ENCODE measurements around the gene SHROOM1.

SHROOM1 gene

DNA sequence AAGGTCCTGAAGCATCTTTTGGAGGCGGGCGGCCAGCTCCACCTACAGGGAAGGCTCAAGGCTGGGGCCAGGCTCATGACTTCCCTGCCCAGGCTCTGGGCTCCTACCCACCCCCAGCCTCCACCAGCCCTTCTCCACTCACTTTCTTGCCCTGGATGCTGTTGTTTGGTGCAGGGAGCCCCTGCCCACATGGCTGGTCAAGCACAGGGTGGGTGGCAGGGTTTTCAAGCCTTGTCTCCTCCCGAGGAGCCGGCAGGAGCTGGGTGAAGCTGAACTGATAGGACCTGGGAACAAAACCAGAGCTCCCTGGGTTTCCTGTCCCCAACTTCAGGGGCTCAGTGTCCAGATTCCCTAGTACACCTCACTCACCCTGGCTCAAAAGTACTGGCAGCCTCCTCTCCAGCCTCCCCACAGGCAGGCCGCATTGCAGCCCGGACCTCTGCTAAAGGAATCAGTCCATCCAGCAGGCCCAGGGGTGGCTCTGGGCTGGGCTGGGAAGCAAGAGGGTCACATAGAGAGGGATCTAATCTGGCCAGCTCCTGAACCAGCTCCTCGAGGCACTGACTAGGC is 6.9 kb downstream of the SHROOM1 start:
- no peak for ATAC-seq
- no peaks in the 10 kb centered on the region for H3K9me3 Mint-ChIP-seq
- no peak overlapping the region for H3K27ac Mint-ChIP-seq
- H3K4me3 Mint-ChIP-seq, result peak overlapping the region; percentile 7
- no peaks in the 10 kb centered on the region for H3K36me3 Mint-ChIP-seq
- peaks cover 11% of the 10 kb centered on the region for H3K4me1 Mint-ChIP-seq
- DNase-seq (ENCODE audit: low spot score in 2 of 2), result no peak

DNA sequence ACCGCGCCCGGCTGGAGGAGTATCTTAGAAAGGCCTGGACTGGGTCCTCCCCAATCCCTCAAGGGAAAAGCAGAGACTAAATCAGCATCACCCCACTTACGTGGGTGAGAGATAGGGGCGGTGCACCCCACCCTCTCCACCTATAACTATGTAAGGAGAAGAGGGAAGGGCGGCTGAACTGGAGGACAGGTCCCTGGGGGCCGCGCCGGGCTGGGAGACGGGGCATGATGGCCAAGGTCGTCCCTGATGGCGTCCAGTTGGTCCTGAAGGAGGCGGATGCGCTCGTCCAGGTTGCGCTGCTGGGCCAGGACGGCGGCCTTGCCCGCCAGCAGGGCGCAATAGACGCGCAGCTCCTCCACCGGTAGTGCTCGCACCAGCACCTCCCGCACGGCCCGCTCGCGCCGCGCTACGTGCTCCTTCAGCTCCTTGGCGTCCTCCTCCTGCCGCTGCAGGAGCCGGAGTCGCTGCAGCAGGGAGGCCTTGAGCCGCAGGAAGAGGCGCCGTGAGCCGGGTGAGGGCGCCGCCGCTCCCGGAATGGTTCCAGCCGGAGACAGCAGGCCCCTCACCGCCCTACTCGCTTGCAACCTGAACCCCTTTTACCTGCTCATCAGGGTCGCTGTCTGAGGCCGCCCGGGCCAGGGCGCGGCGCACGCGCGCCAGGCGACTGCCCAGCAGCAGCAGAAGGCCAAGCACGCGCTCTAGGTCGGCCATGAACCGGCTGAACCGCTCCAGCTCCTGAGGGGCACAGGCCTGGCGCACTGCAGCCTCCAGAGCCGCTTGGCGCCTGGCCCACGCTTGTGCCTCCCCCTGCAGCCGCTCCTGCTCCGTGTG is 7.6 kb downstream of the SHROOM1 start:
- peak overlapping the region; percentile 7 for H3K4me3 Mint-ChIP-seq

GRCh38 chr5:132821791-132822190 is 8.7 kb downstream of the SHROOM1 start:
- ATAC-seq (no peak), DNase-seq (ENCODE audit: low spot score in 2 of 2) (no peak)
- Mint-ChIP-seq H3K36me3 (no peaks in the 10 kb centered on the region), H3K27ac (no peak overlapping the region), H3K4me3 (no peak overlapping the region), H3K9me3 (no peaks in the 10 kb centered on the region), H3K4me1 (peaks cover 11% of the 10 kb centered on the region)

More for the DNA sequence above, 7.6 kb downstream of the SHROOM1 start:
- Mint-ChIP-seq H3K27ac (no peak overlapping the region), H3K4me1 (peaks cover 11% of the 10 kb centered on the region), H3K36me3 (no peaks in the 10 kb centered on the region), H3K9me3 (no peaks in the 10 kb centered on the region)
- ATAC-seq (peak; percentile 1), DNase-seq (ENCODE audit: low spot score in 2 of 2) (no peak)

GRCh38 chr5:132821350-132821749 is 9.1 kb downstream of the SHROOM1 start:
- no peak overlapping the region for H3K27ac Mint-ChIP-seq
- H3K4me3 Mint-ChIP-seq, result no peak overlapping the region
- peaks cover 11% of the 10 kb centered on the region for H3K4me1 Mint-ChIP-seq
- no peaks in the 10 kb centered on the region for H3K9me3 Mint-ChIP-seq
- ATAC-seq (no peak), DNase-seq (ENCODE audit: low spot score in 2 of 2) (no peak)
- no peaks in the 10 kb centered on the region for H3K36me3 Mint-ChIP-seq

GRCh38 chr5:132820162-132820754 is 10.2 kb downstream of the SHROOM1 start:
- peak; percentile 92 for ATAC-seq
- peak; percentile 88 to 96 for DNase-seq (ENCODE audit: low spot score in 2 of 2)
- H3K36me3 Mint-ChIP-seq, result no peaks in the 10 kb centered on the region
- H3K27ac Mint-ChIP-seq, result no peak overlapping the region
- peaks cover 11% of the 10 kb centered on the region for H3K4me1 Mint-ChIP-seq
- no peak overlapping the region for H3K4me3 Mint-ChIP-seq
- H3K9me3 Mint-ChIP-seq, result no peaks in the 10 kb centered on the region

GRCh38 chr5:132819468-132819867 is 11.0 kb downstream of the SHROOM1 start:
- no peaks in the 10 kb centered on the region for H3K36me3 Mint-ChIP-seq
- no peaks in the 10 kb centered on the region for H3K9me3 Mint-ChIP-seq
- no peak overlapping the region for H3K27ac Mint-ChIP-seq
- ATAC-seq (no peak), DNase-seq (ENCODE audit: low spot score in 2 of 2) (no peak)
- H3K4me1 Mint-ChIP-seq, result peaks cover 11% of the 10 kb centered on the region
- peak overlapping the region; percentile 15 for H3K4me3 Mint-ChIP-seq

- Mint-ChIP-seq H3K36me3 (no peaks in the 10 kb centered on the region), H3K9me3 (no peaks in the 10 kb centered on the region), H3K27ac (no peak overlapping the region), H3K4me1 (peaks cover 18% of the 10 kb centered on the region), H3K4me3 (no peak overlapping the region)
- ATAC-seq (no peak), DNase-seq (ENCODE audit: low spot score in 2 of 2) (no peak)
These were observed 13.4 kb downstream of the SHROOM1 start for GRCh38 chr5:132817011-132817410.

DNA sequence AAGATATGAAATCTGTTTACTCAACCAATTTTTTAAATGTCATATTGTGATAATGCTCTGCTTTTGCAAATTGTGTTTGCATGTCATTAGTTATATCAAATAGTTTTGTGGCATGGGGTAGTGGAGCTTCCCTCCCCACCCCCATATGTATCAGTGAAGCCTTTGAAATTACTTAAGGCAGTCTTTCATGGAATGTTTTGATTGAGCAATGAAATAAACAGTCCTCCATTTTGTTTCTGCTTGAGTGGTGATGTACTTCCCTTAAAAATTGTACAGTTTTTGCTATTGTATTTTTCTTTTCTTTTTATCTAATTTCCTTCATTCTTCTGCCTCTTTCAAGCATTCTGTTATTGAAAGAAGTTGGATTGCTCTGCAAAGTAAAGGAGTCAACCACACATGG is 13.9 kb downstream of the SHROOM1 start:
- Mint-ChIP-seq H3K36me3 (no peaks in the 10 kb centered on the region), H3K4me3 (no peak overlapping the region), H3K9me3 (no peaks in the 10 kb centered on the region), H3K4me1 (peaks cover 18% of the 10 kb centered on the region), H3K27ac (no peak overlapping the region)
- DNase-seq (ENCODE audit: low spot score in 2 of 2), result no peak
- no peak for ATAC-seq

- no peaks in the 10 kb centered on the region for H3K36me3 Mint-ChIP-seq
- no peak overlapping the region for H3K27ac Mint-ChIP-seq
- no peak for ATAC-seq
- no peaks in the 10 kb centered on the region for H3K9me3 Mint-ChIP-seq
- no peak for DNase-seq (ENCODE audit: low spot score in 2 of 2)
- H3K4me3 Mint-ChIP-seq, result no peak overlapping the region
- peaks cover 18% of the 10 kb centered on the region for H3K4me1 Mint-ChIP-seq
These were observed 14.4 kb downstream of the SHROOM1 start for GRCh38 chr5:132816083-132816482.

DNA sequence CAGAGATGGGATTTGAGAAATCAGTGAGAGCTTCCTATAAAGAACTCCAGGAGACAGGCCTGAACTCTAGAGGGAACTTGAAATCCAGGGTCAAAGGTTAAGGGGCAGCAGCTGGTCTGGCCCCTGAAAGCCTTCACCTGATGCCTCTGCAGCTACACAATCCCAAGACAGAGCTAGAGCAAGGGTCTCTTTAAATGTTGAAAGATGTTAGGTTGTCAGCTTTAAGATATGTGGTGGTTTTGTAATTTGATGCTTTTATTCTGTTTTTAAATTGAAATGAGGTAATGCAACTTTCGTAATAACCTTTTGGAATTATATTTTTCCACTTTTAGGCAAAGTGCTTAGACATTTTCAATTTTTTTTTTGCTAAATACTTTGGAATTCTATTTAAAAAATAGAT is 15.0 kb downstream of the SHROOM1 start:
- peak overlapping the region; percentile 36 for H3K4me3 Mint-ChIP-seq
- H3K36me3 Mint-ChIP-seq, result no peaks in the 10 kb centered on the region
- ATAC-seq (no peak), DNase-seq (ENCODE audit: low spot score in 2 of 2) (no peak)
- H3K4me1 Mint-ChIP-seq, result peaks cover 17% of the 10 kb centered on the region
- no peak overlapping the region for H3K27ac Mint-ChIP-seq
- H3K9me3 Mint-ChIP-seq, result no peaks in the 10 kb centered on the region

DNA sequence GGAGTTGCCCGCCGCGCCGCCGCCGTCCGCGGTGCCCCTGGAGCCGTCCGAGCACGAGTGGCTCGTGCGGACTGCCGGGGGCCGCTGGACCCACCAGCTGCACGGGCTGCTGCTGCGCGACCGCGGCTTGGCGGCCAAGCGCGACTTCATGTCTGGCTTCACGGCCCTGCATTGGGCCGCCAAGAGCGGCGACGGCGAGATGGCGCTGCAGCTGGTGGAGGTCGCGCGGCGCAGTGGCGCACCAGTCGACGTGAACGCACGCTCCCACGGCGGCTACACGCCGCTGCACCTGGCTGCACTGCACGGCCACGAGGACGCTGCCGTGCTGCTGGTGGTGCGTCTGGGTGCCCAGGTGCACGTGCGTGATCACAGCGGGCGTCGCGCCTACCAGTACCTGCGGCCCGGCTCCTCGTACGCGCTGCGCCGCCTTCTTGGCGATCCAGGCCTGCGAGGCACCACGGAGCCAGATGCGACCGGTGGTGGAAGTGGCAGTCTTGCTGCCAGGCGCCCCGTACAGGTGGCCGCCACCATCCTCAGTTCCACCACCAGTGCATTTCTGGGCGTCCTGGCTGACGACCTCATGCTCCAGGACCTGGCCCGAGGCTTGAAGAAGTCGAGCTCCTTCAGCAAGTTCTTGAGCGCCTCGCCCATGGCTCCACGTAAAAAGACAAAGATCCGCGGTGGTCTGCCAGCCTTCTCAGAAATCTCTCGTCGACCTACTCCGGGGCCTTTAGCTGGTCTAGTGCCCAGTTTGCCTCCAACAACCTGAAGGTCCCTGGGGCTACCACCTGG is 15.7 kb downstream of the SHROOM1 start:
- H3K4me3 Mint-ChIP-seq, result peak overlapping the region; percentile 36
- peaks cover 11% of the 10 kb centered on the region for H3K4me1 Mint-ChIP-seq
- no peaks in the 10 kb centered on the region for H3K9me3 Mint-ChIP-seq
- H3K27ac Mint-ChIP-seq, result no peak overlapping the region
- ATAC-seq (no peak), DNase-seq (ENCODE audit: low spot score in 2 of 2) (no peak)
- no peaks in the 10 kb centered on the region for H3K36me3 Mint-ChIP-seq

GRCh38 chr5:132813599-132814502 is 16.6 kb downstream of the SHROOM1 start:
- Mint-ChIP-seq H3K9me3 (no peaks in the 10 kb centered on the region), H3K27ac (no peak overlapping the region), H3K36me3 (no peaks in the 10 kb centered on the region), H3K4me1 (peaks cover 7% of the 10 kb centered on the region), H3K4me3 (peak overlapping the region; percentile 61)
- ATAC-seq (peak; percentile 69), DNase-seq (ENCODE audit: low spot score in 2 of 2) (peak in 1 of 2 donors; percentile 66)

GRCh38 chr5:132812781-132813598 is 17.5 kb downstream of the SHROOM1 start, which contains the start of gene SOWAHA:
Gene SOWAHA (plus strand): TSS chr5:132813302. CDS start chr5:132813622, 320 bp downstream.
- peaks cover 7% of the 10 kb centered on the region for H3K4me1 Mint-ChIP-seq
- peak; percentile 36 for ATAC-seq

More at GRCh38 chr5:132812781-132813598, 17.5 kb downstream of the SHROOM1 start, which contains the start of gene SOWAHA:
- DNase-seq (ENCODE audit: low spot score in 2 of 2), result no peak
- Mint-ChIP-seq H3K36me3 (no peaks in the 10 kb centered on the region), H3K4me3 (peak within 1 kb of the TSS; percentile 61), H3K27ac (no peak within 1 kb of the TSS), H3K9me3 (no peaks in the 10 kb centered on the region)
